ENCODE results near the gene ST8SIA3.

The ST8SIA3 gene

DNA sequence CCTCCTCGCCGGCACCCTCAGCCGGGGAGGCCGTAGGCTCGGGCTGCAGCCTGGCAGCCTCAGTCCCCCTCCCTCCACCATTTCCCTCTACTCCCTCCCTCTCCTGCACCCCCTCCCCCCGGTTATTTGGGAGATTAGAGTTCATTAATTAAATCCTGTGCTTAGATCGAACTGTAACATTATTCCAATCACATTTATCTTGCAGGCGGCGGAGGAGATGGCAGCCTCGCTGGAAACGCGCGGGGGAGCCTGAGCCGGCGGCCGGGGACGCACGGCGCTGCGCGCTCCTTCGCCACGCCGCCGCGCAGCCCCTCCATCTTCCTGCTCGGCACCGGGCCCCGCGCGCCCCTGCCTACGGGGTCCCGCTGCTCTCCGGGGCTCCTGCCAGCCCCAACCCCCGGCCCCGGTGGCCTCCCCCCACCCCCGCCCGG is at the start of gene ST8SIA3:
TSS of gene ST8SIA3 (plus strand) at position 287 of the 431 bp plus-strand sequence. CDS start 290 bp downstream, outside the sequence.
- no peak for DNase-seq

GRCh38 chr18:57311472-57311871 is 40.9 kb upstream of the ST8SIA3 start:
- no peak for DNase-seq

- DNase-seq = no peak
Observed at GRCh38 chr18:57312346-57313144, 39.8 kb upstream of the ST8SIA3 start.

DNA sequence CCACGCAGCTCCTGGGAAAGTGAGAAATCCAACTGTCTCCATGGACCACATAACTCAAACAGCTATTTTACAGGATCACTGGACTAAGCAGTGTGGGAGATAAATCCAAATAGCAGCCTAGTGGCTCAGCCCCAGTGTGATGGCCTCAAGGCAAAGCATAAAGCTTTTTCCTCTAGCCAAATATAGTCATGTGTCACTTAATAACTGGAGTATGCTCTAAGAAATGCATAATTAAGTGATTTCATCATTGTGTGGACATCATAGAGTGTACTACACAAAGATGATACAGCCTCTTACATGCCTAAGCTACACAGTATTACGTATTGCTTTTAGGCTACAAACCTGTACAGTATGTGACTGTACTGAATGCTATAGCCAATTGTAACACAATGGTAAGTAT is 31.8 kb upstream of the ST8SIA3 start:
- no peak for DNase-seq

GRCh38 chr18:57325491-57326166 is 26.7 kb upstream of the ST8SIA3 start:
- no peak for DNase-seq

DNA sequence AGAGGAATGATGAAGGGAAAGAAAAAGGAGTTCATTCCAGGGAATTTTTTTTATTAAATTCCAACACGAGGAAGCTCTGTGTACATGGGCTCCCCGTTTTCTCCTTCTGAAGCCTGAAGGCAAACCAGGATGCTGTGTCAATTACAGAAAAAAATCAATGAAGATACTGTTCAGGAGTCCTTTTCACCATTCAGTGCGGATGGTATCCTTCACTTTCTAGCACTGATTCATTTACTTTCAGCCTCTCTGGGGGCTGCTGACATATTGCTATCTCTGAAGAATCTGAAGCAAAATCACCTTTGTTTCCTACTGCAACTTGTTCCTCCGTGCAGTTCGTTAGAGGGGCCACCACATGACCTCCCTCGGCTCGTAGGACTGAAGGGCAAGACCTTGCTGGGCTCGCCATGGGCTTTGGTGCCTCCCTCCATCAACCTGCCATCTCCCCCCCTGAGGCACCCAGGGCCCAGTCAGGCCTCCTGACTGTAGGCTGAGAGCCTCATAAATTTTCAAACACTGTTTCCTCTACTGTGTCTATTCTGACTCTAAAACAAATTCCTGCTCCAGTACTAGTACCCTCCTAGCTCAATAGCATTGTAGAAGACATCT is 25.5 kb upstream of the ST8SIA3 start:
- DNase-seq = no peak

GRCh38 chr18:57328665-57329064 is 23.7 kb upstream of the ST8SIA3 start:
- DNase-seq = no peak

DNA sequence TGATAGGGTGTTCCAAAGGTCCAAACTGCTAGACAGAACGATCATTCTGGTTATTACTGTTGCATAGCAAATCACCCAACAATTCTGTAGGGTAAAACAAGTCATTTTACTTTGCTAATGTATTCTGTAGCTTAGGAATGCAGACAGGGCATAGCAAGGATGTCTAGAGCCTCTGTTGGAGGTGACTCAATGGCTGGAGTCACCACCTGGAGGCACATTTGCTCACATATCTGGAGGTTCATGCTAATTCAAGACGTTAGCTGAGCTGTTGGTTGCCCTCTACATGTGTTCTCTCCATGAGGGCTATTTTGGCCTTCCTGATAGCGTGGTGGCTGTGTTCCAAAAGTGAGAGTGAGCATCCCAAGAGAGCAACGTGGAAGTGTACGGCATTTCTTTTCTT is 22.5 kb upstream of the ST8SIA3 start:
- DNase-seq = no peak

- DNase-seq = no peak
Observed at GRCh38 chr18:57331718-57332117, 20.6 kb upstream of the ST8SIA3 start.

DNA sequence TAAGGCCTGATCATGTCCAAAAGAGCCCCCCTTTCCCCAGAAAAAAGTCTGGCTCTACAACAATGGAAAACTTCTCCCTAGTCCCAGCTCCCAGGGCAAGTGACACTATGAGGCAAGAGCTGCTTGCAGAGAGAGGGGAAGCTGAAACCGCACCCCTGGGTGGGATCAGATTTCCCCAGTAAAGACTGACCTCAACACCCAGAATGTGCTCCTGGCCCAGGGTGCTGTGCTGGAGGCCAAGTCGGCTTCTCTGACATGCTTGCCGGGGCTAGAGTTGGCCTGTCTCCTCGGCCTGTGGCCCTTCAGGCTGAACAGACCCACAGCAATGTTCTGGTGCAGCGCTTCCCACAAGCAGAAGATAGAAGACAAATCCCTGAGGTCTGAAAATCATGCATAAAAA is 18.4 kb upstream of the ST8SIA3 start:
- DNase-seq = no peak

DNA sequence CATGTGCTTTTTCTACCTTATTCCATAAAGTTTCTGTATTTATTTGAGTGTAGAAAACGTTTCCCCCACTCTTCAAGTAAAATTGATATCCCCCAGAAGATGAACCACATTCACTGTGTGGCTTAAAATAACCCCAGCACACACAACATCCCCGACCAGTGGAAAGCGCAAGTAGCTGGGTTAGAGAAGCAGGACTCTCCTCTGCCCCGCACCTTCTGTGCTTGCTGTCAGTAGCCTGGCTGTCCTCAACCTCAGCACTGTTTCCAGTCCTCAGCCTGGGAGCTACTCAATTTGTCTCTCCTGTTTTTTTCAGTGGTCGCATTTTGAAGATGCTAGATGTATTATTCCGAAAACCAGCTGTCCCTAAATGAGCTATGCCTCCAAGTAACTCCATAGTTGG is 18.0 kb upstream of the ST8SIA3 start:
- DNase-seq = no peak

GRCh38 chr18:57336343-57336742 is 16.0 kb upstream of the ST8SIA3 start:
- DNase-seq = no peak

DNA sequence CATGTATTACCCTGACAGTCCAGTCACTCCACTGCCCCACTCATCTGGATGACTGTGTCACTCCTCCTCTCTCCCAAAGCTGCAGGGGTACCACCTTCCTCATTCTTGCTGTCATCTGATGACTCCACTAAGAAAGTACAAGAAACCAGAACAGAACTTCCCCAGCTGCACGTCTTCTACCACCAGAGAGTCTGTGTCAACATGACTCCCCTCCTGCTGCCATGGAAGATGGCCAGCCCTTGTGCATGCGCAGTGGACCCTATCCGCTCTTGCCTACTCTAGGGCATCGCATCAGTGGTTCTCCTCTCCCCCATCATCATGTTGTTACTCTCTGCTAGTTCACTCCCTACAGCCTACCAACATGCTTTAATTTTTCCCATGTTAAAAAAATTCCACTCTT is 14.5 kb upstream of the ST8SIA3 start:
- no peak for DNase-seq

DNA sequence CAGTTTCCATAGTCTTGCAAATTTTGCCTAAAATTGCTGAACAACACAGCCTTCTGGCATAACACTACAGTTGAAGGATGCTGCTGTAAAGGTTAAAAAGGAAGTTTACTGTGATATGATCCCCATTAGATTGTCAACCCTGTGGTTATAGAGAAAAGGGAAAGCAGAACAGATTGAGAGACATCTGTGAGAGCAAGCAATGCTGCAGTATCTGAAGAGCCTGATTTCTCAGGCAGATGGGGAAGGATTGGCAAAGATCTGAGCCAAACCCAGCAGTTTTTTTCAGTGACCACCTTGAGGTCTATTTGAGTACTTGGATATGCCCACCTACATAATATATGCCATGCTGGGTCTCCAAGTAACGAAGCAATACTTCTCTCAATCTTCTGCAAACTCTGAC is 8.5 kb upstream of the ST8SIA3 start:
- no peak for DNase-seq

GRCh38 chr18:57346876-57347275 is 5.5 kb upstream of the ST8SIA3 start:
- DNase-seq = no peak

DNA sequence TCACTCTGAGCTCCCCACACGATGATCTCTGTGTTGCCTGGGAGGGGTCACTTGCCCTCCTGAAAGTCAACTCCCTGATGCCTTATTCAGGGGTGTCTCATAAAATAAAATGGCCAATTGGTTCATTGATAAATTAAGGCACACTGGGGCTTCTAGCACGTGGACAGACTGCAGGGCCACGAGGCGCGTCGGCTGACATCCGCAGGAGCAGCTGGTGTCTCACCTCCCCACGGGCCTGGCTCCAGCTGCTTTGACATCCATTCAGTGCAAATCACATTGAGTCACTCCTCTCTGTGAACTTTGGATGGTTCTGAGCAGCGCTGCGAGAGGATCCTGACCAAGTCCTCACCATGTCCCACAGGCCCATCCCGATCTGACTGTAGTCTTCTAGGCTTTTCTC is 4.6 kb upstream of the ST8SIA3 start:
- no peak for DNase-seq

DNA sequence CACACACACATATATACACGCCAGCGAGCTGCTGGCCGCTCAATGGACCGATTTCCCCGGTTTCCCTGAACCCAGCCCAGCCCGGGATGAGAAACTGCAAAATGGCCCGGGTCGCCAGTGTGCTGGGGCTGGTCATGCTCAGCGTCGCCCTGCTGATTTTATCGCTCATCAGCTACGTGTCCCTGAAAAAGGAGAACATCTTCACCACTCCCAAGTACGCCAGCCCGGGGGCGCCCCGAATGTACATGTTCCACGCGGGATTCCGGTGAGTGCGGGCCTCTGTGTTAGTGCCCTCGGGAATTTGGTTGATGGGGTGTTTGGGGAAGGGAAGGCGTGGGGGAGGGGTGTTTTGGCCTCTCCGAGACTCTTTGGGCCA is 392 bp downstream of the ST8SIA3 start:
- no peak for DNase-seq

- no peak for DNase-seq
Observed at GRCh38 chr18:57353137-57353939, 981 bp downstream of the ST8SIA3 start.

DNA sequence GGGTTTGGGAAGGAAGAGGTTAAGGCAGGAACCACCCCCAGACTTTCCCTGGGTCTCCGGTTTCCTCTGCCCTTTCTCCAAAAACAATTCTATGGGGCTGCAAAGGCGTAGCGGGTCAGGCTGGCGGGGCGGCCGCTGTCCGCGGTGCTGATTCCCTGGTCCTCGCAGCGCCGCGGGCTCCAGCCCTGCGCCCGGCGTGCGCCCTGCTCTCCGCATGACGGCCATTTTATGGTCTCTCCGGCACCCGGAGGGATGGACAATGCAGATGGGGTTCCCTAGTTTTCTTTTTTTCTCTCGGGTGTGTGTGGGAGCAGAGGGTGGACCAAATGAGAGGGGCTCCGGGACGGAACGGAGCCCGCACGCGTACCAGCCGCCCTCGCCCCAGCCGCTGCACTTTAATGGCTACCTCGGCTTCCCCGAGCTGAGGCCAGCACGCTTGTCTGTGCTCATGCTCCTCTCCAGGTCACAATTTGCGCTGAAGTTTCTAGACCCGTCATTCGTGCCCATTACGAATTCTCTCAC is 1.6 kb downstream of the ST8SIA3 start:
- DNase-seq = peak; percentile 41

GRCh38 chr18:57359433-57359832 is 7.1 kb downstream of the ST8SIA3 start:
- DNase-seq = no peak

DNA sequence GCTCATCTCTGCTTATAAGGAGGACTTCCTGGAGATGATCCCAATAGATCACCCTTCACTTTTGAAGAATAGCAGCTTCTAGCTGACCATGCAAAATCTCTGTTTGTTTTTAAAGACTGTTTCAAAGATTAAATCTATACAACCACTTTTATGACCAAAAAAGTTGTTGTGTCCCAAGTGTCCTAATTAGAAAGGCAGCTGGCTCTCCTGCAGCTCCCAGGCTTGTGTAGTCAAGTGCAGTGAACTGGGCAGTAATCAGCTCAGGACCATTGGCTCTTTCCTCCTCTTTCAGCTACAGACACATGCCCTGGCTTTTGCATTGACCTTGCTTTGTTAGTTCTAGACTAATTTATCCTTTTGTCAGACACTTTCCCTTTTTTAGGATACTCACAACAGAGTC is 10.4 kb downstream of the ST8SIA3 start:
- no peak for DNase-seq

DNA sequence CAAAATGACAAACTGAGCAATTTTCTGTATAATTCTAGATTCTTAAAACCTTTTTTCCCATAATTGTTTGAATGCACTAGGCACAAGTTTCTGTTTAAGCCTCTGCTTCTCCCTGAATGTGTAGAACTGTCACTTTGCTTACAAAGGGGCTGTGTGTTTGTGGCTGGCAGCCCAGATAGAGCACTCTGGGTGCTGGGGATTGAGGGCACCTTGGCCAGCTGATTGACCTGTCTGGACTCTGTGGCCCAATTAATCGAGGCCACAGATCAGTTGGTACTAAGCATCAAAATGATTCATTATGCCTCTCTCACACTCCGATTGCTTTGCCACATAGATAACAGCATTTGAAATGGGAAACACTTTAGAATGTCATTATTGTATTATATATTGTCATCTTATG is 12.1 kb downstream of the ST8SIA3 start:
- DNase-seq = no peak

DNA sequence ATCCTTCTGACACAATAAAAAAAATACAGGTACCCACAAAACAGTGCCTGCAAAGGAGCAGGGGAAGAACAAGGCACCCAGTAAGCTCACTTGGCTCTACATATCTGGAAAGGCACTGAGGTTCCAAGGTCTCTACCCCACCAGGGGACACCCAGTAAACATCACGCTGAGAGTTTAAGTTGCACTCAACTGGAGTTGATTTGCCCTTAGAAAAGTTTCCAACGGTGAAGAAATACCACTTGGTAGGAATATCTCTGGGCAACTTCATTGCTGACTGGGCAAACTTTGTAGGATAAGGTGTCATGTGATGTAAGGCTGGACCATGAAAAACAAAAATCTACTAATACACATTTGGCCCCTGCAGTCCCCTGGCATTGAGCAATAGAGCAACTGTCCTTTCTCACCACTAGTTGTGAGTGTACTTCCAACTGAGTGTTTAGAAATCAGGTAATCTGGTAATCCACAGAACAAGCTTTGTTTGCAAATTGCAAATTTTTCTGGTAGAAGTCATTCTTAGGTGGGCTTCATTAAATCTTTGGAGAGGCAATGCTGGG is 14.2 kb downstream of the ST8SIA3 start:
- DNase-seq = no peak

Measured in stimulated activated CD4-positive, alpha-beta T cell treated with anti-CD3 and anti-CD28 coated beads, Interleukin-15, amount 100 ng/mL, for 24 hours (primary cell).